Neural cell (in vitro differentiated cells): ENCODE results near the gene NME7. TPM values are rescaled to one million over a fixed set of nuclear protein-coding genes. Genes with fewer than 3 reads are reported as not detected.

Experiments
- H2AFZ ChIP-seq: fragments of 200-600, 300-800 bp; sonication (generic), shearing (Covaris generic); 2 replicates; pipeline ENCODE4 v1.6.0; 2014; ENCODE audit warnings: low read depth, mild to moderate bottlenecking, antibody characterized with exemption, low read length, moderate library complexity
- H3F3A ChIP-seq: fragments of 200-600 bp; shearing (Covaris generic); 2 replicates; pipeline ENCODE4 v1.6.1; 2016; ENCODE audit warnings: mild to moderate bottlenecking, moderate library complexity, mixed read lengths, antibody characterized with exemption, low read length; ENCODE audit not compliant: insufficient read depth, poor library complexity, severe bottlenecking
- H3K27ac ChIP-seq: fragments of 200-600, 300-800 bp; sonication (generic), shearing (Covaris generic); 2 replicates; pipeline ENCODE4 v1.5.1; 2014; ENCODE audit warnings: mild to moderate bottlenecking, low read length, moderate library complexity
- H3K27me3 ChIP-seq: fragments of 300-800, 200-600 bp; sonication (generic), shearing (Covaris generic); 2 replicates; pipeline ENCODE4 v1.6.0; 2014; ENCODE audit warnings: mild to moderate bottlenecking, low read depth, low read length, moderate library complexity; ENCODE audit not compliant: insufficient read depth
- H3K36me3 ChIP-seq: fragments of 300-800, 200-600 bp; sonication (generic), shearing (Covaris generic); 2 replicates; pipeline ENCODE4 v1.5.1; 2014; ENCODE audit warnings: mild to moderate bottlenecking, antibody characterized with exemption, low read length, moderate library complexity; ENCODE audit not compliant: insufficient read depth
- H3K4me2 ChIP-seq: fragments of 300-800, 200-600 bp; sonication (generic), shearing (Covaris generic); 2 replicates; pipeline ENCODE4 v1.6.0; 2014; ENCODE audit warnings: mild to moderate bottlenecking, low read length
- H3K4me3 ChIP-seq: fragments of 300-800, 200-600 bp; sonication (generic), shearing (Covaris generic); 2 replicates; pipeline ENCODE4 v1.5.1; 2014; ENCODE audit warnings: mild to moderate bottlenecking, low read length, moderate library complexity
- H3K79me2 ChIP-seq: fragments of 200-600 bp; shearing (Covaris generic); replicated peaks from 2 replicates; pipeline ENCODE4 v1.6.0; 2014; ENCODE audit warnings: mild to moderate bottlenecking, low read length, moderate library complexity; ENCODE audit not compliant: insufficient read depth
- H3K9ac ChIP-seq: fragments of 300-800, 200-600 bp; sonication (generic), shearing (Covaris generic); 2 replicates; pipeline ENCODE4 v1.6.1; 2016; ENCODE audit warnings: mild to moderate bottlenecking, low read length, mixed read lengths
- H3K9me2 ChIP-seq: fragments of 200-600 bp; shearing (Covaris generic); 2 replicates; pipeline ENCODE4 v1.6.1; 2016; ENCODE audit warnings: mild to moderate bottlenecking, low read length, mixed read lengths; ENCODE audit not compliant: insufficient read depth
- H3K9me3 ChIP-seq: fragments of 200-600, 300-800 bp; sonication (generic), shearing (Covaris generic); 2 replicates; pipeline ENCODE4 v1.6.1; 2016; ENCODE audit warnings: mild to moderate bottlenecking, mixed run types, low read length, moderate library complexity, mixed read lengths
- H4K20me1 ChIP-seq: fragments of 200-600 bp; shearing (Covaris generic); 2 replicates; pipeline ENCODE4 v1.6.1; 2016; ENCODE audit warnings: mild to moderate bottlenecking, mixed run types; ENCODE audit not compliant: insufficient read depth
- EP300 ChIP-seq: fragments of 450-650 bp; conservative IDR thresholded peaks from 2 replicates; pipeline ENCODE4 v1.6.1; 2014; ENCODE audit warnings: antibody characterized with exemption, mild to moderate bottlenecking, moderate library complexity; ENCODE audit not compliant: poor library complexity, severe bottlenecking
- EZH2 ChIP-seq: fragments of 200-600, 300-800 bp; shearing (Covaris generic), sonication (generic); IDR thresholded peaks from 2 replicates; pipeline ENCODE4 v1.6.1; 2014; ENCODE audit warnings: antibody characterized with exemption, low read length, borderline replicate concordance, mild to moderate bottlenecking; ENCODE audit not compliant: insufficient read depth, poor library complexity, severe bottlenecking
- MXI1 ChIP-seq: fragments of 450-650 bp; conservative IDR thresholded peaks from 2 replicates; pipeline ENCODE4 v1.6.1; 2014; ENCODE audit warnings: antibody characterized with exemption, mild to moderate bottlenecking; ENCODE audit not compliant: poor library complexity, severe bottlenecking
- POLR2AphosphoS5 ChIP-seq: IDR thresholded peaks from 2 replicates; pipeline ENCODE4 v1.6.1; 2012
- RAD21 ChIP-seq: fragments of 450-650 bp; conservative IDR thresholded peaks from 2 replicates; pipeline ENCODE4 v1.6.1; 2014; ENCODE audit warnings: antibody characterized with exemption, mild to moderate bottlenecking, moderate library complexity
- REST ChIP-seq: IDR thresholded peaks from 2 replicates; pipeline ENCODE4 v1.6.1; 2012; ENCODE audit warnings: borderline replicate concordance
- SMC3 ChIP-seq: fragments of 450-650 bp; conservative IDR thresholded peaks from 2 replicates; pipeline ENCODE4 v1.6.1; 2014; ENCODE audit warnings: antibody characterized with exemption, mild to moderate bottlenecking, moderate library complexity; ENCODE audit not compliant: poor library complexity
- TAF1 ChIP-seq: IDR thresholded peaks from 2 replicates; pipeline ENCODE4 v1.6.1; 2012; ENCODE audit warnings: low read depth
- polyA plus RNA-seq: library from polyadenylated mRNA; depleted of rRNA; stranded (reverse); fragments of >200 nt; gene quantifications from 2 replicates; pipeline ENCODE4 v1.2.3, GENCODE V29; 2014
- TF ChIP-seq, protein P1 (sequence below): fragments of 450-650 bp; IDR thresholded peaks from 2 replicates; pipeline ENCODE4 v1.5.1; 2014; ENCODE audit warnings: antibody characterized with exemption, mild to moderate bottlenecking, moderate library complexity; ENCODE audit not compliant: poor library complexity, severe bottlenecking

The NME7 gene
- polyA plus RNA-seq, 1 donor from 2014 or later = 42.4 TPM

DNA sequence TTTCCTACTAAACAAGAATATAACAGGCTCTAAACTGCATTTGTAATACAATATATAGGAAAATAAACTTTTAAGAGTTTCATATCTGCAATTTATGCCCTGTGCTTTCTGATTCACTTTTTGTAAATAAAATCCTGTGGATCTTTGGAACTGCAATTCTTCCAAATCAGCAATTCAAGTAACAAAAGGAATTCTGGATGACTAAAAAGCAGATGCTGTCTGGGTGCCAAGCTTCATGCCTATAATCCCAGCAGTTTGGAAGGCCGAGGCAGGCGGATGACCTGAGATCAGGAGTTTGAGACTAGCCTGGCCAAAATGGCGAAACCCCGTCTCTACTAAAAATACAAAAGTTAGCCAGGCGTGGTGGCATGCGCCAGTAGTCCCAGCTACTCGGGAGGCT lies 6.3 kb downstream of the NME7 start:
- TF ChIP-seq POLR2AphosphoS5 (no peak), RAD21 (no peak), EZH2 (no peak), TAF1 (no peak), REST (no peak)
- TF ChIP-seq, protein P1, sequence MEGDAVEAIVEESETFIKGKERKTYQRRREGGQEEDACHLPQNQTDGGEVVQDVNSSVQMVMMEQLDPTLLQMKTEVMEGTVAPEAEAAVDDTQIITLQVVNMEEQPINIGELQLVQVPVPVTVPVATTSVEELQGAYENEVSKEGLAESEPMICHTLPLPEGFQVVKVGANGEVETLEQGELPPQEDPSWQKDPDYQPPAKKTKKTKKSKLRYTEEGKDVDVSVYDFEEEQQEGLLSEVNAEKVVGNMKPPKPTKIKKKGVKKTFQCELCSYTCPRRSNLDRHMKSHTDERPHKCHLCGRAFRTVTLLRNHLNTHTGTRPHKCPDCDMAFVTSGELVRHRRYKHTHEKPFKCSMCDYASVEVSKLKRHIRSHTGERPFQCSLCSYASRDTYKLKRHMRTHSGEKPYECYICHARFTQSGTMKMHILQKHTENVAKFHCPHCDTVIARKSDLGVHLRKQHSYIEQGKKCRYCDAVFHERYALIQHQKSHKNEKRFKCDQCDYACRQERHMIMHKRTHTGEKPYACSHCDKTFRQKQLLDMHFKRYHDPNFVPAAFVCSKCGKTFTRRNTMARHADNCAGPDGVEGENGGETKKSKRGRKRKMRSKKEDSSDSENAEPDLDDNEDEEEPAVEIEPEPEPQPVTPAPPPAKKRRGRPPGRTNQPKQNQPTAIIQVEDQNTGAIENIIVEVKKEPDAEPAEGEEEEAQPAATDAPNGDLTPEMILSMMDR = no peak
- Histone ChIP-seq H3K27ac (no peak overlapping the region), H3K9me2 (no peaks in the 10 kb centered on the region), H3K36me3 (no peaks in the 10 kb centered on the region), H3K4me2 (no peak overlapping the region), H3K9me3 (no peaks in the 10 kb centered on the region), H4K20me1 (no peaks in the 10 kb centered on the region), H3K27me3 (no peaks in the 10 kb centered on the region), H3K4me3 (no peak overlapping the region), H3F3A (no peaks in the 10 kb centered on the region), H3K79me2 (peaks cover 22% of the 10 kb centered on the region), H3K9ac (no peak overlapping the region), H2AFZ (no peak overlapping the region)

- no peak overlapping the region for H3K4me3 ChIP-seq
Observed at GRCh38 chr1:169360415-169360814, 7.2 kb downstream of the NME7 start.

More at GRCh38 chr1:169360415-169360814, 7.2 kb downstream of the NME7 start:
- Histone ChIP-seq H3K79me2 (peaks cover 14% of the 10 kb centered on the region), H3K9me2 (no peaks in the 10 kb centered on the region), H3K36me3 (no peaks in the 10 kb centered on the region), H3K9me3 (no peaks in the 10 kb centered on the region), H3K4me2 (no peak overlapping the region), H3K9ac (no peak overlapping the region), H2AFZ (no peak overlapping the region), H3K27ac (no peak overlapping the region), H3F3A (no peaks in the 10 kb centered on the region), H4K20me1 (no peaks in the 10 kb centered on the region), H3K27me3 (no peaks in the 10 kb centered on the region)
- TF ChIP-seq REST (no peak), EZH2 (no peak), POLR2AphosphoS5 (no peak), EP300 (no peak), RAD21 (no peak), SMC3 (no peak), TAF1 (no peak), MXI1 (no peak)
- TF ChIP-seq, protein P1 = no peak
